GM12891 (cell line): ENCODE measurements around the gene FLACC1.
A peak's percentile ranks its signal among the peaks of the same experiment; 100 is the strongest.

Experiments
- POLR2A ChIP-seq: IDR thresholded peaks from 2 replicates; pipeline ENCODE4 v1.6.1; 2011; ENCODE audit warnings: low read depth, low read length, control low read depth
- POLR2AphosphoS5 ChIP-seq: IDR thresholded peaks from 2 replicates; pipeline ENCODE4 v1.6.1; 2011; ENCODE audit warnings: low read depth, low read length, control low read depth
- POU2F2 ChIP-seq: IDR thresholded peaks from 2 replicates; pipeline ENCODE4 v1.6.1; 2011; ENCODE audit warnings: low read depth, mild to moderate bottlenecking, control low read depth, low read length, moderate library complexity
- SPI1 ChIP-seq: IDR thresholded peaks from 2 replicates; pipeline ENCODE4 v1.6.1; 2011; ENCODE audit warnings: low read depth, low read length, control low read depth
- TAF1 ChIP-seq: IDR thresholded peaks from 2 replicates; pipeline ENCODE4 v1.6.1; 2011; ENCODE audit warnings: low read depth, low read length, control low read depth

DNA sequence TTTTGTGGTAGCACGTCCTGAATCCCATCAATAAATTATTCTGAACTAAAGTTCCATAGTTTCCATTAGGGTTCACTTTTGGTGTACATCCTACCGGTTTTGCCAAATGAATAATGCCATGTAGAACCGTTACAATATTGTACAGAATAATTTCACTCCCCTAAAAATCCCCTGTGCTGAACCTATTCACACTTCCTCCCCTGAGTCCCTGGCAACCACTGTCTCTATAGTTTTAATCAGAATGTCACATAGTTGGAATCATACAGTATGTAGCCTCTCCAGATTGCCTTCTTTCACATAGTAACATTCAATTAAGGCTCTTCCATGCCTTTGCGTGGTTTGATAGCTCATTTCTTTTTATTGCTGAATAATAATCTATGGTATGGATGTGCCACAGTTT lies 106.4 kb downstream of the FLACC1 start:
- no peak for TF ChIP-seq POLR2AphosphoS5
- TF ChIP-seq POLR2A: no peak
- peak; percentile 83 for TF ChIP-seq SPI1
- no peak for TF ChIP-seq TAF1
- no peak for TF ChIP-seq POU2F2
